CD4-positive, CD25-positive, alpha-beta regulatory T cell (primary cell): ENCODE results near the gene C19orf85. TPM values are rescaled to one million over a fixed set of nuclear protein-coding genes. Genes with fewer than 3 reads are reported as not detected.
A peak's percentile ranks its signal among the peaks of the same experiment; 100 is the strongest.

Experiments
- ATAC-seq, 2 donors: fragments of 150-1000 bp; cut with Tn5 transposase; one replicate each; pipeline ENCODE4 v1.10.0; 2021; ENCODE audit warnings: low read depth in 2 of 2, moderate number of reproducible peaks in 2 of 2, moderate library complexity in 1 of 2
- DNase-seq, 3 donors: peaks; one replicate each; pipeline versions ENCODE4 v3.0.0 to v3.0.0-alpha.2; 2012 to 2022; ENCODE audit warnings: mixed read lengths in 1 of 3
- H3K27ac ChIP-seq: one replicate; pipeline ENCODE4 v1.7.0; 2013; ENCODE audit warnings: mild to moderate bottlenecking, low read length; ENCODE audit not compliant: insufficient read depth, poor library complexity, severe bottlenecking
- H3K27me3 ChIP-seq: one replicate; pipeline ENCODE4 v1.7.0; 2013; ENCODE audit warnings: low read length; ENCODE audit not compliant: control insufficient read depth, insufficient read depth
- H3K36me3 ChIP-seq: one replicate; pipeline ENCODE4 v1.7.0; 2013; ENCODE audit warnings: mild to moderate bottlenecking, low read length, moderate library complexity; ENCODE audit not compliant: control insufficient read depth, insufficient read depth
- H3K4me1 ChIP-seq: 2 replicates; pipeline ENCODE4 v1.7.0; 2013; ENCODE audit warnings: mild to moderate bottlenecking, low read length; ENCODE audit not compliant: insufficient read depth, control insufficient read depth, poor library complexity, severe bottlenecking
- H3K4me3 ChIP-seq: one replicate; pipeline ENCODE4 v1.7.0; 2013; ENCODE audit warnings: low read depth, mild to moderate bottlenecking, low read length, moderate library complexity
- H3K9me3 ChIP-seq, 2 experiments: 1 replicate in 1 of 2; 2 replicates in 1 of 2; pipeline ENCODE4 v1.7.0; 2013; ENCODE audit warnings: low read length in 2 of 2, mild to moderate bottlenecking in 1 of 2, moderate library complexity in 1 of 2; ENCODE audit not compliant: control insufficient read depth in 2 of 2
- H3K27ac Mint-ChIP-seq, 3 donors: one replicate each; pipeline ENCODE4 v1.8.0; 2020 to 2022; ENCODE audit warnings: mild to moderate bottlenecking in 3 of 3, mixed read lengths in 3 of 3, moderate library complexity in 2 of 3
- H3K27me3 Mint-ChIP-seq: one replicate; pipeline ENCODE4 v1.8.0; 2022; ENCODE audit warnings: mild to moderate bottlenecking, mixed read lengths
- H3K36me3 Mint-ChIP-seq: one replicate; pipeline ENCODE4 v1.8.0; 2020; ENCODE audit warnings: mixed read lengths
- H3K4me1 Mint-ChIP-seq, 4 donors: one replicate each; pipeline ENCODE4 v1.8.0; 2020 to 2022; ENCODE audit warnings: mixed read lengths in 4 of 4, mild to moderate bottlenecking in 1 of 4
- H3K4me3 Mint-ChIP-seq, 4 donors: one replicate each; pipeline ENCODE4 v1.8.0; 2020 to 2022; ENCODE audit warnings: mild to moderate bottlenecking in 4 of 4, mixed read lengths in 4 of 4, moderate library complexity in 3 of 4
- H3K9me3 Mint-ChIP-seq, 7 donors: one replicate each; pipeline ENCODE4 v1.8.0; 2020 to 2022; ENCODE audit warnings: mixed read lengths in 7 of 7, mild to moderate bottlenecking in 3 of 7, moderate library complexity in 2 of 7
- polyA plus RNA-seq, 4 donors: library from polyadenylated mRNA; unstranded; fragments of 300-500 nt; fragmentation: Illumina TruSeq; gene quantifications; one replicate each; pipeline ENCODE4 v1.2.3, GENCODE V29; 2021
- total RNA-seq: library from RNA; stranded (reverse); gene quantifications from one replicate; pipeline ENCODE4 v1.2.3, GENCODE V29; 2022

C19orf85 gene
- total and polyA plus RNA-seq, 5 donors from 2014 or later, result not detected

DNA sequence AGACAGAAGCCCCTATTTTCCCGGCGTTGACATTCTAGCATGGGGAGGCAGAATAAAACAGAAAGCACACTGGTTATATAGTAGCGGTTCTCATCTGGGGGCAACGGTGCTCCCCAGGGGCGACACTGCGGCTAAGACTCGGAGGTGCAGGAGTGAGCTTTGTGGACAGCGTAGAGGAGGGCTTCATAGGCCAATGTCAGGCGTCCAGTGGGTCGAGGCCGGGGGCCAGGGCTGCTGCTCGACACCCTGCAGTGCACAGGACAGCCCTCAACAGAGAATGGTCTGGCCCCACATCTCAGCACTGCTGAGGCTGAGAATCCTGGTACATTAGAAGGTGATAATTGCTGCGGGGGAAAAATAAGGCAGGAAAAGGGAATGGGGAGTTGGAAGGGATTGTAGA lies 13.4 kb upstream of the C19orf85 start:
- no peak overlapping the region for H3K27ac ChIP-seq
- H3K36me3 Mint-ChIP-seq, result peaks cover 5% of the 10 kb centered on the region
- ATAC-seq (no peak), DNase-seq (no peak)
- H3K27ac Mint-ChIP-seq, result peak overlapping the region in 2 of 3 donors; percentile 78 to 94
- H3K27me3 Mint-ChIP-seq, result peaks cover 5% of the 10 kb centered on the region
- H3K4me3 ChIP-seq, result peak overlapping the region; percentile 37
- no peaks in the 10 kb centered on the region for H3K27me3 ChIP-seq
- peaks cover 19% of the 10 kb centered on the region for H3K4me1 ChIP-seq
- no peaks in the 10 kb centered on the region for H3K9me3 Mint-ChIP-seq
- peaks cover 0 to 42% (median 23%) of the 10 kb centered on the region in 4 donors for H3K4me1 Mint-ChIP-seq
- no peaks in the 10 kb centered on the region for H3K9me3 ChIP-seq
- H3K36me3 ChIP-seq, result no peaks in the 10 kb centered on the region
- peak overlapping the region; percentile 56 to 98 (median 88) for H3K4me3 Mint-ChIP-seq

GRCh38 chr19:55476100-55476775 lies 11.7 kb upstream of the C19orf85 start, which contains the start of gene ZNF628:
ZNF628 (plus strand) TSS chr19:55476617; CDS start chr19:55479911, 3,294 bp downstream.
- peak; percentile 93 to 95 for ATAC-seq
- Mint-ChIP-seq H3K27ac (peak within 1 kb of the TSS; percentile 76 to 94 (median 90)), H3K27me3 (peaks cover 5% of the 10 kb centered on the region), H3K36me3 (peaks cover 5% of the 10 kb centered on the region), H3K4me3 (peak within 1 kb of the TSS; percentile 92 to 98 (median 94)), H3K9me3 (no peaks in the 10 kb centered on the region), H3K4me1 (peaks cover 0 to 42% (median 23%) of the 10 kb centered on the region in 4 donors)
- no peaks in the 10 kb centered on the region for H3K27me3 ChIP-seq
- H3K4me1 ChIP-seq, result peaks cover 19% of the 10 kb centered on the region
- peak within 1 kb of the TSS; percentile 93 for H3K4me3 ChIP-seq
- H3K27ac ChIP-seq, result peak within 1 kb of the TSS; percentile 93
- DNase-seq, result peak; percentile 96 to 99 (median 98)
- H3K9me3 ChIP-seq, result no peaks in the 10 kb centered on the region
- no peaks in the 10 kb centered on the region for H3K36me3 ChIP-seq

DNA sequence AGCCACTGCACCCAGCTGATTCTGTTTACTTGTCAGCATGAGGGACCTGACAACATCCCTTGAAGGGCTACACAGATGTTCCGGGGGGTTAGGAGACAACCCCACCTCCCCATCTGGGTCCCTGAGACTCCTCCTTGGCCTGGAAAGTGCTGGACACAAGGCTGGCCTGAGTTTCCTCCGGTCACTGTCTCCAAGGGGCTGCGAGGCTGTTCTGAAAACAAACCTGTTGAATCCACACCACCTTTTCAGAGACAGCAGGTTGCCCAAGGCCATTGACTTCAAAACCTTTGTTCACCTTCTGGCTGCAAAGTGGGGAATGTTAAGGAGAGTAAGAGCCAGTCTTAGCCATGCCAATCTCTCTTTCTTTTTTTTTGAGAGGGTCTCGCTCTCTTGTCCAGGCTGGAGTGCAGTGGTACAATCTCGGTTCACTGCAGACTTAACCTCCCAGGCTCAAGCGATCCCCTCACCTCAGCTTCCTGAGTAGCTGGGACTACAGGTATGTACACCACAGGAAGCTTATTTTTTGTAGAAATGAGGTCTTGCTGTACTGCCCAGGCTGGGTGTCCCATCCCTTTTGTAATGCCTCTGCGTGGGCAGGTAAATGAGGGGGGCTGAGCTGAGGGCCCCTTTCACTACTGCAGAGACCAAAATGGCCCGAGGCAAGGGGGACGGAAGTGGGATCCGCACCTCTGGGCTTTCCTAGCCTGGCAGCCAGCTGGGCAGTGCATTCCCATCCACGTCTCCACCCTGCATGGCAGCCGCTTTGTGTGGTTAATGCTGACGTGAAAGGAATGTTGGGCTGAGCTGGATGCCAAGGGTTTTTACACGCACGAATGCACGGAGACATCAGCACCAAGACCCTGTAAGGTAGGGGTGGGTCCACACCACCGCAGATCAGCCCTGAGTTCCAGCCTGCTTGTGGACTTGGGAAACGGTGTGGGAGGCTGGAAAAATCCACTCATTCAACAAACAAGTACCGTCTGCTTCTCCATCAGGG lies 10.0 kb upstream of the C19orf85 start:
- Mint-ChIP-seq H3K4me3 (peak overlapping the region; percentile 60 to 91 (median 74)), H3K9me3 (no peaks in the 10 kb centered on the region), H3K27me3 (peaks cover 5% of the 10 kb centered on the region), H3K36me3 (peaks cover under 1% of the 10 kb centered on the region), H3K27ac (peak overlapping the region in 2 of 3 donors; percentile 41 to 69), H3K4me1 (peaks cover 0 to 34% (median 18%) of the 10 kb centered on the region in 4 donors)
- no peaks in the 10 kb centered on the region for H3K9me3 ChIP-seq
- H3K36me3 ChIP-seq, result no peaks in the 10 kb centered on the region
- H3K4me1 ChIP-seq, result peaks cover 19% of the 10 kb centered on the region
- no peak overlapping the region for H3K4me3 ChIP-seq
- no peak for DNase-seq
- no peak overlapping the region for H3K27ac ChIP-seq
- ATAC-seq, result no peak
- no peaks in the 10 kb centered on the region for H3K27me3 ChIP-seq

- DNase-seq (no peak), ATAC-seq (no peak)
- Histone ChIP-seq H3K9me3 (no peaks in the 10 kb centered on the region), H3K36me3 (no peaks in the 10 kb centered on the region), H3K27ac (no peak overlapping the region), H3K4me3 (no peak overlapping the region), H3K27me3 (no peaks in the 10 kb centered on the region), H3K4me1 (peaks cover 19% of the 10 kb centered on the region)
- no peaks in the 10 kb centered on the region for H3K9me3 Mint-ChIP-seq
- peak overlapping the region in 1 of 3 donors; percentile 52 for H3K27ac Mint-ChIP-seq
- peaks cover 0 to 23% (median 11%) of the 10 kb centered on the region in 4 donors for H3K4me1 Mint-ChIP-seq
- H3K36me3 Mint-ChIP-seq, result no peaks in the 10 kb centered on the region
- peaks cover 5% of the 10 kb centered on the region for H3K27me3 Mint-ChIP-seq
- H3K4me3 Mint-ChIP-seq, result peak overlapping the region in 3 of 4 donors; percentile 27 to 50 (median 35)
Observed at GRCh38 chr19:55473225-55474012, 8.9 kb upstream of the C19orf85 start.

DNA sequence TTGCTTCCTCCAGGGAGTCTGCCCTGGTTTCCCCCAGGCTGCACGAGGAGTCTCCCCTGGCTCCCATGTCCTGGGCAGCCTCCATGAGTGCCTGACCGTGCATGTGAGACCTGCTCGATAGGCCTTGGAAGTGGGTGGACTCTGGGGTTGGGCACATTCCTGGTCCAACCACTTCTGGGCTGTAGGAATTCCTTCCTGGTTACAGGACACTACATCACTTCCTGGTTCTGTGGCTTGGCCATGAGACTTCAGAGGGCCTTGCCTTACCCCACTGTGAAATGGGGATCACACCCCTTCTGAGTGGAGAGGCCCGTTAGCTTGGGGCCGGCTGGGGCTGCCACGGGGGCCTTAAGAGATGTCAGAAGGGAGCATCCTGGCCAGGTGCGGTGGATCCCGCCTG lies 7.9 kb upstream of the C19orf85 start:
- Histone ChIP-seq H3K27me3 (no peaks in the 10 kb centered on the region), H3K9me3 (no peaks in the 10 kb centered on the region), H3K27ac (no peak overlapping the region), H3K4me1 (peaks cover 19% of the 10 kb centered on the region), H3K4me3 (no peak overlapping the region), H3K36me3 (no peaks in the 10 kb centered on the region)
- Mint-ChIP-seq H3K4me1 (peaks cover 0 to 17% (median 5%) of the 10 kb centered on the region in 4 donors), H3K4me3 (no peak overlapping the region), H3K9me3 (no peaks in the 10 kb centered on the region), H3K27me3 (peaks cover 5% of the 10 kb centered on the region), H3K27ac (no peak overlapping the region), H3K36me3 (no peaks in the 10 kb centered on the region)
- ATAC-seq (no peak), DNase-seq (no peak)

- Mint-ChIP-seq H3K27me3 (no peaks in the 10 kb centered on the region), H3K27ac (no peak overlapping the region), H3K9me3 (no peaks in the 10 kb centered on the region), H3K4me3 (peak overlapping the region in 1 of 4 donors; percentile 38), H3K36me3 (no peaks in the 10 kb centered on the region), H3K4me1 (peaks cover 0 to 8% (median 1%) of the 10 kb centered on the region in 4 donors)
- Histone ChIP-seq H3K4me3 (no peak overlapping the region), H3K27ac (no peak overlapping the region), H3K27me3 (no peaks in the 10 kb centered on the region), H3K4me1 (peaks cover 13% of the 10 kb centered on the region), H3K9me3 (no peaks in the 10 kb centered on the region), H3K36me3 (no peaks in the 10 kb centered on the region)
- ATAC-seq (no peak), DNase-seq (no peak)
Observed at GRCh38 chr19:55471266-55471665, 6.7 kb upstream of the C19orf85 start.

GRCh38 chr19:55468054-55468393 lies 3.5 kb upstream of the C19orf85 start:
- no peak overlapping the region for H3K27ac Mint-ChIP-seq
- no peaks in the 10 kb centered on the region for H3K36me3 ChIP-seq

More at GRCh38 chr19:55468054-55468393, 3.5 kb upstream of the C19orf85 start:
- Mint-ChIP-seq H3K27me3 (no peaks in the 10 kb centered on the region), H3K4me3 (no peak overlapping the region), H3K4me1 (peaks cover 0 to 3% (median 1%) of the 10 kb centered on the region in 4 donors), H3K36me3 (no peaks in the 10 kb centered on the region), H3K9me3 (no peaks in the 10 kb centered on the region)
- Histone ChIP-seq H3K27me3 (no peaks in the 10 kb centered on the region), H3K27ac (no peak overlapping the region), H3K4me3 (no peak overlapping the region), H3K4me1 (peaks cover 6% of the 10 kb centered on the region), H3K9me3 (no peaks in the 10 kb centered on the region)
- DNase-seq, result no peak
- no peak for ATAC-seq
